Ovary (tissue), 9 donors: Measurements from ENCODE around the gene ROCK1. TPM values are rescaled to one million over a fixed set of nuclear protein-coding genes. Genes with fewer than 3 reads are reported as not detected.

ENCODE experiments used
- DNase-seq, 5 donors: peaks; one replicate each; pipeline ENCODE4 v3.0.0-alpha.2; 2019 to 2020
- H3K27ac ChIP-seq, 2 donors: fragments of 200-600 bp; one replicate each; pipeline versions ENCODE4 v1.5.1 to v1.8.0; 2019 to 2022
- H3K27me3 ChIP-seq: fragments of 200-600 bp; one replicate; pipeline ENCODE4 v1.8.0; 2022
- H3K36me3 ChIP-seq: fragments of 200-600 bp; sonication (generic); one replicate; pipeline ENCODE4 v1.5.1; 2019
- H3K4me1 ChIP-seq: one replicate; pipeline ENCODE4 v1.8.1; 2013; ENCODE audit warnings: mild to moderate bottlenecking, moderate library complexity; ENCODE audit not compliant: insufficient read depth
- H3K4me3 ChIP-seq: fragments of 200-600 bp; sonication (generic); one replicate; pipeline ENCODE4 v1.5.1; 2017
- H3K9me3 ChIP-seq, 2 donors: fragments of 200-600 bp in 1 of 2; sonication (generic) in 1 of 2; one replicate each; pipeline versions ENCODE4 v1.5.1 to v1.8.1; 2013 to 2019; ENCODE audit warnings: mild to moderate bottlenecking in 1 of 2, moderate library complexity in 1 of 2
- EP300 ChIP-seq: sonication (generic); formaldehyde crosslinking; IDR thresholded peaks from one replicate; pipeline ENCODE4 v1.6.1; 2017; ENCODE audit warnings: antibody characterized with exemption
- POLR2A ChIP-seq: fragments of 450-650 bp; IDR thresholded peaks from one replicate; pipeline ENCODE4 v1.6.1; 2017; ENCODE audit warnings: antibody characterized with exemption, mild to moderate bottlenecking, moderate library complexity
- WGBS, 3 donors: extraction: QIAGEN DNeasy Blood & Tissue Kit in 1 of 3; methylation state at CpG; one replicate each; pipeline versions ENCODE4 v1.1.5 to v1.1.7; 2013 to 2017; 5-methylcytosine and 5-hydroxymethylcytosine counted together
- intact Hi-C, 4 donors: fragments of 100-400 bp; cut with DNase I; formaldehyde crosslinking; loops; one replicate each; pipeline versions ENCODE4 v1.11.0 to v1.15.1; 2022 to 2023
- polyA plus RNA-seq, 2 donors: library from polyadenylated mRNA; stranded (reverse); fragments of 200-250 nt in 1 of 2; fragments of 350-450 nt in 1 of 2; fragmentation: Illumina TruSeq in 1 of 2; extraction: RNeasy Lipid Tissue Mini Kit (QIAGEN cat#74804) in 1 of 2; gene quantifications; one replicate each; pipeline ENCODE4 v1.2.3, GENCODE V29; 2013 to 2014
- total RNA-seq, 7 donors: library from RNA; depleted of rRNA in 2 of 7; stranded (reverse); fragments of >200 nt in 2 of 7; fragmentation: NEBNext Ultra II Directional in 3 of 7; extraction: Animal tissue kit (Norgen Biotek cat#: 25700) in 3 of 7; gene quantifications; one replicate each; pipeline versions ENCODE4 v1.1.0 to v1.2.4, GENCODE V29; 2016 to 2023
- TF ChIP-seq, protein P1 (sequence below), 3 donors: fragments of 450-650 bp in 2 of 3; fragments of 200-600 bp in 1 of 3; IDR thresholded peaks; one replicate each; pipeline versions ENCODE4 v1.5.1 to v1.8.0; 2016 to 2022; ENCODE audit warnings: antibody characterized with exemption in 3 of 3, mild to moderate bottlenecking in 1 of 3
- donor health status: DM: no; HTN: no; CAD: no; lungs with moderate emphysema.
- donor health status: DM: no; HTN: no; CAD: no.
- donor health status: Bipolar disorder and iron deficiency.
- donor health status: DM: yes; HTN: yes; CAD: no.
- donor health status: DM: no; HTN: no; CAD: no.
- donor health status: DM: yes; HTN: yes; CAD: no.

Gene ROCK1
- total and polyA plus RNA-seq, 9 donors = 18.3 to 47.7 (median 43.0) TPM

DNA sequence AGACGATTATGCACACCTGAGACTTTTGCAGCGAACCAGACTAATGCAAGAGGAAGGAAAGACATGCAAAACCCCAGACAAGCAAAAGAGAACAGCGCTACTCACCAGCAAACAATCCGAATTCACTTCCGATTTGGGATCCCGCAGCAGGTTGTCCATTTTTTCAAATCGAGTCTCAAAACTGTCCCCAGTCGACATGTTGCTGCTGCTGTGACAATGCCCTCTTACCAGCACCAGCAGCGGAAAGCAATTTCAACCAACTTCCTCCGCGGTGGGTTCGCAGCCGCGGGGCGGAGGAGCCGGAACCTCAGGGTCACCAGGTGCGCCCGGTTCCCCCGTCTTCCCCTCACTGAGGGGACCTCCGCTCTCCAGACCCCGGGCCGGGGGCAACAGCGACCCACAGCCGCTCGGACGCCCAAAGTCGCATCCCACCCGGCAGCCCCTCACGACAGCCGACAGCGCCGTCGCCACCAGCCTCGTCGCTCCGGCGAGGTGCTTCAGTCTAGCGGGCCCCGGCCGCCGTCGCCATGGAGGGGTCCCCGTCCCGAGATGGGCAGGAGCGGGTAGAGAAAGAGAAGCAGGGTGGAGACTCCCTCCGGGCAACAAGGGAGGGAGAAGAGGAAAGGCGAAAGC lies 784 bp downstream of the ROCK1 start:
- peaks cover 7% of the 10 kb centered on the region for H3K4me1 ChIP-seq
- no peaks in the 10 kb centered on the region for H3K27me3 ChIP-seq
- H3K36me3 ChIP-seq = no peaks in the 10 kb centered on the region
- H3K9me3 ChIP-seq = no peaks in the 10 kb centered on the region
- DNase-seq = peak in 1 of 5 donors; percentile 33
- H3K27ac ChIP-seq = peak overlapping the region; percentile 92 to 94
- H3K4me3 ChIP-seq = peak overlapping the region; percentile 59
- TF ChIP-seq, protein P1, sequence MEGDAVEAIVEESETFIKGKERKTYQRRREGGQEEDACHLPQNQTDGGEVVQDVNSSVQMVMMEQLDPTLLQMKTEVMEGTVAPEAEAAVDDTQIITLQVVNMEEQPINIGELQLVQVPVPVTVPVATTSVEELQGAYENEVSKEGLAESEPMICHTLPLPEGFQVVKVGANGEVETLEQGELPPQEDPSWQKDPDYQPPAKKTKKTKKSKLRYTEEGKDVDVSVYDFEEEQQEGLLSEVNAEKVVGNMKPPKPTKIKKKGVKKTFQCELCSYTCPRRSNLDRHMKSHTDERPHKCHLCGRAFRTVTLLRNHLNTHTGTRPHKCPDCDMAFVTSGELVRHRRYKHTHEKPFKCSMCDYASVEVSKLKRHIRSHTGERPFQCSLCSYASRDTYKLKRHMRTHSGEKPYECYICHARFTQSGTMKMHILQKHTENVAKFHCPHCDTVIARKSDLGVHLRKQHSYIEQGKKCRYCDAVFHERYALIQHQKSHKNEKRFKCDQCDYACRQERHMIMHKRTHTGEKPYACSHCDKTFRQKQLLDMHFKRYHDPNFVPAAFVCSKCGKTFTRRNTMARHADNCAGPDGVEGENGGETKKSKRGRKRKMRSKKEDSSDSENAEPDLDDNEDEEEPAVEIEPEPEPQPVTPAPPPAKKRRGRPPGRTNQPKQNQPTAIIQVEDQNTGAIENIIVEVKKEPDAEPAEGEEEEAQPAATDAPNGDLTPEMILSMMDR (IDR thresholded peaks at IDR 0.05) = no peak
- no peak for TF ChIP-seq POLR2A
- 0 to 1% (median 0%) methylated on average over 28 to 47 of the region's 47 CpGs for WGBS, 3 donors
- intact Hi-C loops = loop anchor here in 3 of 4 donors (5.0 to 10.0 kb wide), 3 partner anchors 59 to 136 kb away; no protein-coding TSS in a partner anchor

DNA sequence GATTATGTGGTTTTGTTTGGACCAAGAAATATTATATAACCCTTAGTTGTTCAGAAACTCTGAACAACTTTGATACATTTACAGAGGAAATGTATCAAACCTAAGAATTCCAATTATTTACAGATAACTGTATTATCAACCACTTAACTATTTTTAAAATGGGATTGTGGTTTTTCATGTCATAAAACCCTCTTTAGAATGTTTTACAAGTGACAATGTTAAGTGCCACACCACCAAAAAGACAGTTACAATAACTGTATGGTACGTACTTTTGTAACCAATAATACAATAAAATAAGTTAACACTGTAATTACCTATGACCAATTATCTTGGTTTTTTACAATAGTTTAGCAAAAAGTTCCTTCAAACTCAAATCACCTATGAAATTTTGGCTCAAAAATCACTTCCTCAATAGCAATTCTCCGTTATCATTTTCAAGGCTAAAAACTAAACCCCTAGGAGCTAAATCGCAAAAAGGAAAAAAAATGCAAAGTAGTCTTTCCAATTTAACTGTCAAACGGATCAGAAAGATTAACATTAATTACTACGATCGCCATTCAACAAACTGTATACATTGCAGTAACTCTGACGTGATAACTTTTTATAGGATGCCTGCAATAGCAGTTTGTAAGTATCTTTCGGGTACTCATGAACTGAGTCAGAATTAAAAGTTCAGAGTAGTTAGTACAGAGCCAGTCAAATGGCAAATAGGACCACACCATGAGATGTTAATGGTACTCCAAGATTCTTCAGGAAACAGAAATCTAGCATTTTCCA lies 1.5 kb downstream of the ROCK1 start:
- Histone ChIP-seq H3K4me3 (peak overlapping the region; percentile 59), H3K27me3 (no peaks in the 10 kb centered on the region), H3K36me3 (no peaks in the 10 kb centered on the region), H3K27ac (no peak overlapping the region), H3K9me3 (no peaks in the 10 kb centered on the region), H3K4me1 (peaks cover 7% of the 10 kb centered on the region)
- no peak for DNase-seq
- intact Hi-C loops = loop anchor here (5.0 to 10.0 kb wide), 5 partner anchors 55 to 137 kb away; no protein-coding TSS in a partner anchor
- no peak for TF ChIP-seq EP300
- TF ChIP-seq, protein P1 (IDR thresholded peaks at IDR 0.05) = no peak
- no peak for TF ChIP-seq POLR2A
- 1 to 2% (median 2%) methylated on average over 8 of the region's 8 CpGs for WGBS, 3 donors

DNA sequence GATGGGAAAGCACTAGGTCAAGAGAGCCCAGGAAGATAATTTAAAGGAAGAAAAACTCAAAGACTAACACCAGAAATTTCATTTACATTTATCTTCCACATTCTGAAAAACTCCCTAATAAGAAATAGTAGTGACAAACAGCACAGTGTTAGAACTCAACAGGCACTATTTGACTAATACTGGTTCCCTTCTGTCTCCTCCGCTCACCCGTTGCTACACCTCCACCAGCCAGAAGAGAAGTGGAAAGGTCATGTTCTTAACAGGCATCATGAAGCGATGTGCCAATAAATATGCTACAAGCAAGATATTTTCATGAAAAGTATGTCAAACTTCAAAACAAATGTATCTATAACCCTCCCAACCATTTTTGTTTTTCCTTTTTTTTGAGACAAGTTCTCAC lies 5.7 kb downstream of the ROCK1 start:
- H3K27me3 ChIP-seq = no peaks in the 10 kb centered on the region
- no peak overlapping the region for H3K4me3 ChIP-seq
- WGBS, 3 donors = 45 to 52% (median 50%) methylated on average over 3 of the region's 3 CpGs
- no peak for TF ChIP-seq POLR2A
- TF ChIP-seq, protein P1 (IDR thresholded peaks at IDR 0.05) = no peak
- TF ChIP-seq EP300 = no peak
- H3K9me3 ChIP-seq = no peaks in the 10 kb centered on the region
- intact Hi-C loops = loop anchor here in 2 of 4 donors (10.0 kb wide), 2 partner anchors 51 to 61 kb away; no protein-coding TSS in a partner anchor
- no peaks in the 10 kb centered on the region for H3K36me3 ChIP-seq
- peaks cover 7% of the 10 kb centered on the region for H3K4me1 ChIP-seq
- DNase-seq = no peak
- H3K27ac ChIP-seq = no peak overlapping the region

DNA sequence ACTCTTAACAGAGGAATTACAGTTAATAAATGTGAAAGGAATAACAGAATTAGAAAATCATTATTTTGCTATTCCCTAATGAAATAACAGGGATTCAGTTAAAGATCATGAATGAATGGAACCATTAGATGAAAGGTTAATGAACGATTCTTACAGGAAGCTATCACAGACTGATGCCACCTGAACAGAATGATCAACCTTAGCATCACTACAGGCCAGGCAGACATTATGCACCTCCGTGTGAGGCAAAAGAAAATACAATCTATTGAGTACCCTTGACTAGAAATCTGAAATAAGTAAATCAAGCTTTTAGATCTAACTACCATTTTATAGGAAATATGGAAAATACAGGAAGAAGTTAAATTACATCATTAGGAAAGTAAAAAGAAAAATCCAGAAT lies 10.4 kb downstream of the ROCK1 start:
- WGBS, 3 donors = 78 to 85% (median 80%) methylated on average over 2 of the region's 2 CpGs
- intact Hi-C loops = loop anchor here in 2 of 4 donors (10.0 kb wide), 2 partner anchors 46 to 56 kb away; no protein-coding TSS in a partner anchor

More for the DNA sequence above, 10.4 kb downstream of the ROCK1 start:
- Histone ChIP-seq H3K4me1 (peaks cover under 1% of the 10 kb centered on the region), H3K27ac (no peak overlapping the region), H3K36me3 (no peaks in the 10 kb centered on the region), H3K4me3 (no peak overlapping the region), H3K9me3 (no peaks in the 10 kb centered on the region), H3K27me3 (no peaks in the 10 kb centered on the region)
- TF ChIP-seq POLR2A (no peak), EP300 (no peak)
- TF ChIP-seq, protein P1 (IDR thresholded peaks at IDR 0.05) = no peak
- no peak for DNase-seq
